Activated CD8-positive, alpha-beta memory T cell treated with anti-CD3 and anti-CD28 coated beads, Interleukin-2, amount 10 ng/mL, durations not matched to agents 7 days and 5 days (primary cell): ENCODE results near the gene TRIM7. TPM values are rescaled to one million over a fixed set of nuclear protein-coding genes. Genes with fewer than 3 reads are reported as not detected.
"Not testable (repeated sequence)": the region's sequence is repeated elsewhere in the genome, so short reads cannot be mapped to it uniquely, and the experiment has no call there.

ENCODE experiments used
- ATAC-seq: fragments of 150-1000 bp; cut with Tn5 transposase; one replicate; pipeline ENCODE4 v1.10.0; 2021; ENCODE audit warnings: moderate library complexity
- CTCF ChIA-PET: fragments of 350-600 bp; sonication (Branson Sonifier 250); formaldehyde crosslinking; loops from one replicate; lab custom pipeline; 2021; ENCODE audit warnings: antibody characterized with exemption; lab: Charles Lee
- DNase-seq: peaks from one replicate; pipeline ENCODE4 v3.0.0-alpha.2; 2020
- H3K27ac Mint-ChIP-seq: one replicate; pipeline ENCODE4 v1.8.0; 2021; ENCODE audit warnings: mild to moderate bottlenecking, mixed read lengths
- H3K27me3 Mint-ChIP-seq: one replicate; pipeline ENCODE4 v1.8.0; 2021; ENCODE audit warnings: mixed read lengths
- H3K36me3 Mint-ChIP-seq: one replicate; pipeline ENCODE4 v1.8.0; 2021; ENCODE audit warnings: mild to moderate bottlenecking, mixed read lengths
- H3K4me1 Mint-ChIP-seq: one replicate; pipeline ENCODE4 v1.8.0; 2021; ENCODE audit warnings: mixed read lengths
- H3K4me3 Mint-ChIP-seq: one replicate; pipeline ENCODE4 v1.8.0; 2021; ENCODE audit warnings: mild to moderate bottlenecking, moderate library complexity, mixed read lengths
- H3K9me3 Mint-ChIP-seq: one replicate; pipeline ENCODE4 v1.8.0; 2022; ENCODE audit warnings: low read depth, mixed read lengths
- total RNA-seq, 2 experiments: library from RNA; stranded (reverse); gene quantifications; one replicate each; pipeline ENCODE4 v1.2.3, GENCODE V29; 2021

The TRIM7 gene
- total RNA-seq, 2 experiments from 2014 or later = 1.6 to 1.7 TPM

- Mint-ChIP-seq H3K36me3 (peaks cover 5% of the 10 kb centered on the region), H3K27me3 (peaks cover 8% of the 10 kb centered on the region), H3K4me1 (peaks cover 56% of the 10 kb centered on the region), H3K9me3 (no peaks in the 10 kb centered on the region), H3K4me3 (peak overlapping the region; percentile 78), H3K27ac (peak overlapping the region; percentile 91)
- ATAC-seq (peak; percentile 9), DNase-seq (peak; percentile 78)
- CTCF ChIA-PET = interaction anchor here (1.0 to 1.1 kb wide), 2 partner anchors 10 to 25 kb away, joined by 3 read pairs; no protein-coding TSS in a partner anchor
These were observed 12.3 kb upstream of the TRIM7 start for GRCh38 chr5:181217111-181217802.

- ATAC-seq (peak; percentile 16), DNase-seq (peak; percentile 68)
- H3K9me3 Mint-ChIP-seq = no peaks in the 10 kb centered on the region
- H3K27ac Mint-ChIP-seq = peak overlapping the region; percentile 66
- CTCF ChIA-PET = interaction anchor here (1.1 to 1.4 kb wide), 3 partner anchors 9 to 28 kb away, joined by 3 to 15 read pairs (median 3); no protein-coding TSS in a partner anchor
- H3K4me3 Mint-ChIP-seq = peak overlapping the region; percentile 78
- H3K36me3 Mint-ChIP-seq = peaks cover 2% of the 10 kb centered on the region
- peaks cover 5% of the 10 kb centered on the region for H3K27me3 Mint-ChIP-seq
- peaks cover 46% of the 10 kb centered on the region for H3K4me1 Mint-ChIP-seq
These were observed 11.3 kb upstream of the TRIM7 start for GRCh38 chr5:181215997-181216989.

- H3K4me1 Mint-ChIP-seq = peaks cover 28% of the 10 kb centered on the region
- H3K36me3 Mint-ChIP-seq, ATAC-seq, H3K9me3 Mint-ChIP-seq, H3K27me3 Mint-ChIP-seq, H3K4me3 Mint-ChIP-seq, DNase-seq: not testable (repeated sequence)
- CTCF ChIA-PET = interaction anchor here (1.5 kb wide), 2 partner anchors 17 to 30 kb away, joined by 3 to 4 read pairs; no protein-coding TSS in a partner anchor
- H3K27ac Mint-ChIP-seq = peak overlapping the region; percentile 42
These were observed 9.3 kb upstream of the TRIM7 start for GRCh38 chr5:181214249-181214648.

- H3K27ac Mint-ChIP-seq = no peak overlapping the region
- peaks cover 2% of the 10 kb centered on the region for H3K27me3 Mint-ChIP-seq
- no peaks in the 10 kb centered on the region for H3K9me3 Mint-ChIP-seq
- no peaks in the 10 kb centered on the region for H3K36me3 Mint-ChIP-seq
- DNase-seq = no peak
- H3K4me1 Mint-ChIP-seq = peaks cover 27% of the 10 kb centered on the region
- CTCF ChIA-PET = interaction anchor here (1.1 to 1.5 kb wide), 5 partner anchors 15 to 45 kb away, joined by 3 to 4 read pairs (median 4); no protein-coding TSS in a partner anchor
- no peak overlapping the region for H3K4me3 Mint-ChIP-seq
- no peak for ATAC-seq
These were observed 7.9 kb upstream of the TRIM7 start for GRCh38 chr5:181212934-181213333.

- H3K27me3 Mint-ChIP-seq = peaks cover 2% of the 10 kb centered on the region
- CTCF ChIA-PET = interaction anchor here (1.1 to 2.0 kb wide), 4 partner anchors 24 to 44 kb away, joined by 3 to 8 read pairs (median 4); no protein-coding TSS in a partner anchor
- DNase-seq (no peak), ATAC-seq (no peak)
- H3K9me3 Mint-ChIP-seq = no peaks in the 10 kb centered on the region
- H3K27ac Mint-ChIP-seq = no peak overlapping the region
- no peaks in the 10 kb centered on the region for H3K36me3 Mint-ChIP-seq
- H3K4me3 Mint-ChIP-seq = no peak overlapping the region
- peaks cover 23% of the 10 kb centered on the region for H3K4me1 Mint-ChIP-seq
These were observed 7.1 kb upstream of the TRIM7 start for GRCh38 chr5:181212080-181212479.

GRCh38 chr5:181211208-181211607 is 6.2 kb upstream of the TRIM7 start:
- peaks cover 7% of the 10 kb centered on the region for H3K27me3 Mint-ChIP-seq
- CTCF ChIA-PET = interaction anchor here (0.9 to 2.0 kb wide), 2 partner anchors 21 to 26 kb away, joined by 3 to 8 read pairs; no protein-coding TSS in a partner anchor
- ATAC-seq (no peak), DNase-seq (no peak)
- H3K4me1 Mint-ChIP-seq = peaks cover 22% of the 10 kb centered on the region
- H3K27ac Mint-ChIP-seq = no peak overlapping the region
- H3K4me3 Mint-ChIP-seq = no peak overlapping the region
- H3K36me3 Mint-ChIP-seq = no peaks in the 10 kb centered on the region
- no peaks in the 10 kb centered on the region for H3K9me3 Mint-ChIP-seq

- CTCF ChIA-PET = interaction anchor here (0.9 to 2.0 kb wide), 2 partner anchors 21 to 26 kb away, joined by 3 to 8 read pairs; no protein-coding TSS in a partner anchor
- not testable (repeated sequence) for H3K4me3 Mint-ChIP-seq, DNase-seq, H3K9me3 Mint-ChIP-seq, H3K36me3 Mint-ChIP-seq, ATAC-seq, H3K27ac Mint-ChIP-seq
- Mint-ChIP-seq H3K27me3 (peaks cover 13% of the 10 kb centered on the region), H3K4me1 (peaks cover 24% of the 10 kb centered on the region)
These were observed 5.7 kb upstream of the TRIM7 start for GRCh38 chr5:181210698-181211097.

- H3K9me3 Mint-ChIP-seq, DNase-seq, ATAC-seq, H3K36me3 Mint-ChIP-seq, H3K4me3 Mint-ChIP-seq, H3K27ac Mint-ChIP-seq: not testable (repeated sequence)
- Mint-ChIP-seq H3K4me1 (peaks cover 27% of the 10 kb centered on the region), H3K27me3 (peaks cover 16% of the 10 kb centered on the region)
- CTCF ChIA-PET = interaction anchor here (0.8 to 0.9 kb wide), 2 partner anchors 13 to 20 kb away, joined by 3 read pairs; partner anchors contain the start of gene TRIM41
These were observed 5.2 kb upstream of the TRIM7 start for GRCh38 chr5:181210148-181210547.

GRCh38 chr5:181209006-181209405 is 4.0 kb upstream of the TRIM7 start:
- not testable (repeated sequence) for H3K9me3 Mint-ChIP-seq, DNase-seq, H3K4me3 Mint-ChIP-seq, H3K36me3 Mint-ChIP-seq, ATAC-seq, H3K27ac Mint-ChIP-seq
- Mint-ChIP-seq H3K27me3 (peaks cover 18% of the 10 kb centered on the region), H3K4me1 (peaks cover 27% of the 10 kb centered on the region)
- CTCF ChIA-PET = interaction anchor here (7.4 kb wide), 1 partner anchor 18 kb away, joined by 129 read pairs; no protein-coding TSS in a partner anchor

- Mint-ChIP-seq H3K27me3 (peaks cover 25% of the 10 kb centered on the region), H3K9me3 (no peaks in the 10 kb centered on the region), H3K27ac (peak overlapping the region; percentile 90), H3K4me3 (peak overlapping the region; percentile 85), H3K4me1 (peaks cover 27% of the 10 kb centered on the region), H3K36me3 (no peaks in the 10 kb centered on the region)
- DNase-seq = no peak
- CTCF ChIA-PET = interaction anchor here (1.3 to 7.4 kb wide), 12 partner anchors 8 to 40 kb away, joined by 4 to 129 read pairs (median 9); partner anchors contain the start of gene TRIM41
- ATAC-seq = no peak
These were observed 2.9 kb upstream of the TRIM7 start for GRCh38 chr5:181207960-181208253.

GRCh38 chr5:181207214-181207959 is 2.4 kb upstream of the TRIM7 start:
- peak overlapping the region; percentile 85 for H3K4me3 Mint-ChIP-seq
- H3K4me1 Mint-ChIP-seq = peaks cover 27% of the 10 kb centered on the region
- CTCF ChIA-PET = interaction anchor here (0.9 to 7.4 kb wide), 15 partner anchors 9 to 53 kb away, joined by 3 to 129 read pairs (median 6); partner anchors contain the start of genes TRIM41 and TRIM52
- no peaks in the 10 kb centered on the region for H3K9me3 Mint-ChIP-seq
- DNase-seq (peak; percentile 91), ATAC-seq (peak; percentile 57)
- peak overlapping the region; percentile 90 for H3K27ac Mint-ChIP-seq
- peaks cover 27% of the 10 kb centered on the region for H3K27me3 Mint-ChIP-seq
- no peaks in the 10 kb centered on the region for H3K36me3 Mint-ChIP-seq
